Suprapubic skin (tissue), 3 donors: ENCODE results near the gene FOXP4.

Source experiments
- EP300 ChIP-seq: sonication (generic); formaldehyde crosslinking; IDR thresholded peaks from one replicate; pipeline ENCODE4 v1.6.1; 2017; ENCODE audit warnings: antibody characterized with exemption
- TF ChIP-seq, protein P1 (sequence below), 2 donors: fragments of 200-600 bp in 1 of 2; fragments of 450-650 bp in 1 of 2; sonication (generic) in 1 of 2; IDR thresholded peaks; one replicate each; pipeline ENCODE4 v1.5.1; 2016 to 2019; ENCODE audit warnings: antibody characterized with exemption in 2 of 2, mild to moderate bottlenecking in 1 of 2, moderate library complexity in 1 of 2

DNA sequence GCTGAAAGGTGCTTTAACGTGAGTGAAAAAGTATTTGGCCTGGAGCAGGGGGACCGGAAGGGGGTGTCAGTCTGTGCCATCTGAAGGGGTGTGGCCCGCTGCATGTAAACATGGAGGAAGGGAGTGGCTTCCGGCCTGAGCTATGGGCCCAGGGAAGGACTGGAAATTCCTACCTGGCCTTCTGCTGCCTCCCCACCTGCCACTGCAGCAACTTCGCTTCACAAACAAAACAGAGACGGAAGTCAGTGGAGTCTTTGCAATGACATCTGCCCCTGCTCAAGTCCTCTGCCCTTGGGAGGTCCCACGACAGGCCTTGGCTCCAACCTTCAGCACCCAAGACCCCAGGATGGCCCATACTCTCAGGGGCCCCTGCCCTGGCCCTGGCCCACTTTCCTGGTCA is 28.1 kb upstream of the FOXP4 start:
- TF ChIP-seq, protein P1, sequence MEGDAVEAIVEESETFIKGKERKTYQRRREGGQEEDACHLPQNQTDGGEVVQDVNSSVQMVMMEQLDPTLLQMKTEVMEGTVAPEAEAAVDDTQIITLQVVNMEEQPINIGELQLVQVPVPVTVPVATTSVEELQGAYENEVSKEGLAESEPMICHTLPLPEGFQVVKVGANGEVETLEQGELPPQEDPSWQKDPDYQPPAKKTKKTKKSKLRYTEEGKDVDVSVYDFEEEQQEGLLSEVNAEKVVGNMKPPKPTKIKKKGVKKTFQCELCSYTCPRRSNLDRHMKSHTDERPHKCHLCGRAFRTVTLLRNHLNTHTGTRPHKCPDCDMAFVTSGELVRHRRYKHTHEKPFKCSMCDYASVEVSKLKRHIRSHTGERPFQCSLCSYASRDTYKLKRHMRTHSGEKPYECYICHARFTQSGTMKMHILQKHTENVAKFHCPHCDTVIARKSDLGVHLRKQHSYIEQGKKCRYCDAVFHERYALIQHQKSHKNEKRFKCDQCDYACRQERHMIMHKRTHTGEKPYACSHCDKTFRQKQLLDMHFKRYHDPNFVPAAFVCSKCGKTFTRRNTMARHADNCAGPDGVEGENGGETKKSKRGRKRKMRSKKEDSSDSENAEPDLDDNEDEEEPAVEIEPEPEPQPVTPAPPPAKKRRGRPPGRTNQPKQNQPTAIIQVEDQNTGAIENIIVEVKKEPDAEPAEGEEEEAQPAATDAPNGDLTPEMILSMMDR (IDR thresholded peaks at IDR 0.05), result no peak
- TF ChIP-seq EP300, result no peak
